NCI-H524 treated with DMSO at 0.1 percent for 48 hours (cell line): ENCODE measurements around the gene KCTD20.
"Not testable (repeated sequence)": the region's sequence is repeated elsewhere in the genome, so short reads cannot be mapped to it uniquely, and the experiment has no call there.

Source experiments
- DNase-seq: peaks from one replicate; lab custom pipeline; 2025; lab: John Stamatoyannopoulos, UW

The KCTD20 gene

DNA sequence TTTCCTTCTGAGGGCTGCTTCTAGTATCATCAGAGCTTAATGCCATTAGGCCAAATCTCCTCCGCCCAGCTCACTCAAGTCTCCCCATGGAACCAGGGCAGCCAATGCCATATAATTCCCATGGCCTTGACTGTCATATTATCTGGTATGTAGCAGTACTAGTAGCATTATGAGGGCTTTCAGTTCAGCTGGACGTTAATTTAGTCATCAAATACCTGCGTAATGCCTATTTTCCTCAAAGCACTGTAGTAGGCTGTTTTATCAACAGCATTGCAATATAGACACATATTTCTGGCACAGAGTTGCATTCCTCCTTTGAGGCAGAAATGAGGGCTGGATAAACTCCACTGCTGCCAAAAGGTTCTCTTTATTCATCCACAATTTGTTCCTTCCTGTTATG lies 1.7 kb downstream of the KCTD20 start:
- no peak for DNase-seq

DNA sequence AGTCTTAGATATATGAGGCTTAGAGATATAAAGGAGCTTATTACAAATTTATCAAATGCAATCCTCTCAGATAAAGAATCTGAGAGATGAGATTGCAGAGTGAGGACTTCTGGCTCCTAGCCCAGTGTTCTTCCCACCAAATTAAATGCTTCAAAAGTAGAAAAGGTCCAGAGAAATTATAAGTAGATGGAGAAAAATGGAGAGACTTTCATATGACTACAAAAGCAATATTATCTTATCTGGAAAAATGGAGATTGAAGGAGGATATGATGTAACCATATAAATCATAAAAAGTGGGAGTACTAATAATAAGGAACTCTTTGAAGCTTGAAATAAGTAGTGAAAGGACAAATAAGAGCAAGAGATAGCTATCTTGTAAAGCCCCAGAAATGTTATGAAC lies 2.8 kb downstream of the KCTD20 start:
- DNase-seq = no peak

DNA sequence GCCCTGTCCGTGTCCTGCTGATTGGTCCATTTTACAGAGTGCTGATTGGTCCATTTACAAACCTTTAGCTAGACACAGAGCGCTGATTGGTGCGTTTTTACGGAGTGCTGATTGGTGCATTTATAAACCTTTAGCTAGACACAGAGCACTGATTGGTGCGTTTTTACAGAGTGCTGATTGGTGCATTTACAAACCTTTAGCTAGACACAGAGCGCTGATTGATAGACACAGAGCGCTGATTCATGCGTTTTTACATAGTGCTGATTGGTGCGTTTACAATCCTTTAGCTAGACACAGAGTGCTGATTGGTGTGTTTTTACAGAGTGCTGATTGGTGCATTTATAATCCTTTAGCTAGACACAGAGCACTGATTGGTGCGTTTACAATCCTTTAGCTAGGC lies 6.4 kb downstream of the KCTD20 start:
- DNase-seq = not testable (repeated sequence)

DNA sequence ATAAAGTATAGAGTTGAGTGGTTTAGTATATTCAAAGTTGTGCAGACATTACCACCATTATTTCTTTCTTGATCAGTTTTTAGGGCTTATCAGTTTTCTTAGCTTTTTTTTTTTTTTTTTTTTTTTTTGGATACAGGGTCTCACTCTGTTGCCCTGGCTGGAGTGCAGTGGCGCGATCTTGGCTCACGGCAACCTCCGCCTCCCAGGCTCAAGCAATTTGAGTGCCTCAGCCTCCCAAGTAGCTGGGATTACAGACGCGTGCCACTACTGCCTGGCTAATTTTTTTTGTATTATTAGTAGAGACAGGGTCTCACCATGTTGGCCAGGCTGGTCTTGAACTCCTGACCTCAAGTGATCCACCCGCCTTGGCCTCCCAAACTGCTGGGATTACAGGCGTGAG lies 10.1 kb downstream of the KCTD20 start:
- DNase-seq = not testable (repeated sequence)

DNA sequence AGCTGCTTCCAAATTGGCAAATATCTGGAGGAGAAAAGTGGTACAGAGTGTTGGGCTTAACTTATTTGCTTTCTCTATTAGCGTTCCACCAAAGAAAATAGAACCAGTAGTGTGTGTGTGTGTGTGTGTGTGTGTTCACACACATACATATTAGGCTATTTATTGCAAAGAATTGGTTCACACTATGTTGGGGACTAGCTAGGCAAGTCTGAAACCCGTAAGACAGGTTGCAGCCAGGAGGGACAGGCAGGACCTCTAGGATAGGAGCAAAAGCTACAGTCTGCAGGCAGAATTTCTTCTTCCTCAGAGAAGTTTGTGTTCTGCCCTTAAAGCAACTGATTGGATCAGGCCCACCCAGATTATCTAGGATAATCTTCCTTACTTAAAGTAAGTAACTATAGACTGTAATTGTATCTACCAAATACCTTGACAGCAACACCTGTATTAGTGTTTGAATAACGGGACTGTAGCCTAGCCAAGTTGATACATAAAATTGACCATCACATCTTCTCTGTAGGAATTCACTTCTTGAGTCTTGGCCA lies 12.8 kb downstream of the KCTD20 start:
- no peak for DNase-seq

DNA sequence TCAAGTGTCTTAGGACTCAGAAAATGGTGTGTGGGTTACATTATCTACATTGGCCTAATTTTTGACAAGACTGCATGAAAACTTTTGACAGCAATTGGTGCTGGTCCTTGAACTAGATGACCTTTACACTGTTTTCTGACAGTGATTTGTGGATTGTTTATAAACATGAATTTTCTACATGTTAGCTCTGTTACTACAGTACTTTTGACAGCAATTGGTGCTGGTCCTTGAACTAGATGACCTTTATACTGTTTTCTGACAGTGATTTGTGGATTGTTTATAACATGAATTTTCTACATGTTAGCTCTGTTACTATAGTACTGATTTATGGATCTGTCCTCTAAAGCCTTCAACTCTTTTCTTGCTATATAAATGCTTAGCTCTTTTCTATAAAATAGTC lies 16.7 kb downstream of the KCTD20 start:
- no peak for DNase-seq

DNA sequence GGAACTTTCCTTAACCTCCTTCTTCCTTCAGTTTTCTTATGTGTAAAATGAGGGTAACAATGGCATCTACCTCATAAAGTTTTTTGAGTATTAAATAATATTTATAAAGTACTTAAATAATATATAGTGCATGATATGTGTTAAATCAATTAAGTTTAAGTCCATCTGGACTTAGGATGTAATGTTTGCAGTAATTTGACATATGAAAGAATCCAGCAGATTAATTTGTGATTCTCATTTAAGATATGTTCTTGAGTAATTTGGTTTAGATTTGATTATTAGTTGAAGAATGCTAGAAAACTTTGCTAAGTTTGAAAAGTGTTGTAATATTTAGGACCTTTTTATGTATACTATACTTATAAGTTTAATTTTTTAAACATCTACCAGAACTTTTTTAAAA lies 18.1 kb downstream of the KCTD20 start:
- no peak for DNase-seq

DNA sequence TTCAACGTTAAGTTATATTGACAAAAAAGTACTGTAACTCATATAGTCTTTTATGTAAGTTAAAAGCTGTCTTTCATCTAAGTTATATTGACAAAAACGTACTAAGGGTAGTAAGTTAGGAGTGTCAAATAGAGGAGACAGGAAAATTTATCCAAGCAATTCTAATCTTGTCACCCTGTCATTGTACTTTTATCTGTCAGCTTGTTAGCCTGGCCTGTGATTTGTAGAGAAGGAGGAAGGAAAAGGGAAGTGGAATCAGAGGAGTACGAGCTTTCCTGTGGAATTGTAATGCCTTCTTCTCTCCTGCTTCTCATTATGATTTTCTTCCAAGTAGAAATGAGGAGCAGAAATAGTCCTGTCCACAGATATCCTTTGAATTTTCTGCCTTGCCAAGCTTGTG lies 18.8 kb downstream of the KCTD20 start:
- DNase-seq = no peak

DNA sequence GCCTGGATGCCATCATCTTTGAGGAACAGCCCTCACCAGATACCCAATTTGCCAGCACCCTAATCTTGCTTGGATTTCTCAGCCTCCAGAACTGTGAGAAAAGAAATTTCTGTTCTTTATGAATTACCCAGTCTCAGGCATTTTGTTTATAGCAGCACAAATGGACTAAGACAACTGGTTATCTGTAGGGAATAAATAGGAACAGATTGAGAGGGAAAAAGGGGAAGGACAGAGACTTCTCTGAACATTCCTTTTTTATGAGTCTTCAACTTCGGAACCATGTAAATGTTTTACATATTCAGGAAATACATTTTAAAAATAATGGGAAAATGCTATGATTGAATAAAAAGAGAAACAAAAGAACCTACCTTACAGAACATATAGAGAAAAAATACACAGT lies 20.9 kb downstream of the KCTD20 start:
- no peak for DNase-seq

DNA sequence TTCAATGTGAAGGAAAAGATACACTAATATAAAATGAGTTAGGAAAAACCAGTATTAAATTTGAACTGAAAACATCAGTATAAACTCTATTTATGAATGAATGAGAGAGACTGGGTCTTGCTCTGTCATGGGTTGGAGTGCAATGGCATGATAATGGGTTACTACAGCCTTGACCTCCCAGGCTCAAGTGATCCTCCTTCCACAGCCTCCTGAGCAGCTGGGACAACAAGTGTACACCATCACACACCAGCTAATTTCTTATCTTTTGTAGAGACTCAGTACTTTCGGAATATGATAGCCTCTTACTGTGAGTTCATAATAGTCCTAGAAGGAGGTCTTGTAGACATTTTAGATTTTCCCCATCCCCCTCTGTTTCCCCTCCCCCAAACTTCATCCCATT lies 21.4 kb downstream of the KCTD20 start:
- DNase-seq = no peak

DNA sequence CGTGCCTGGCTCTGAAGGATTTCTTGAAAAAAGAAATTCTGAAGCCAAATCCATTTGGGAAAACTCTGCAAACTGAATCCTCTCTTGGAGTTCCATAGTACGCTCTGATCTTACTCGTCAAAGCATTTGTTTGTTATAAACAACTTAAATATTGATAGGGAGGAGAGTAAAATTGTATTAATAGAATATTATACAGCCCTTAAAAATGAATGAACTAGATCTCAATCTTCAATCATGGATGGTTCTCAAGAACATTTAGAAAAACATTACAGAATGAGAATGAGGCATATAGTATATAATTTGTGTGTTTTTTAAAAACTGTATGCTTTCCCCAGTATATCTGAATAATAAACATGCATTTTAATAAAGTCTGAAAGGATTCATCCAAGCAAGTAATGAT lies 24.8 kb downstream of the KCTD20 start:
- DNase-seq = no peak

DNA sequence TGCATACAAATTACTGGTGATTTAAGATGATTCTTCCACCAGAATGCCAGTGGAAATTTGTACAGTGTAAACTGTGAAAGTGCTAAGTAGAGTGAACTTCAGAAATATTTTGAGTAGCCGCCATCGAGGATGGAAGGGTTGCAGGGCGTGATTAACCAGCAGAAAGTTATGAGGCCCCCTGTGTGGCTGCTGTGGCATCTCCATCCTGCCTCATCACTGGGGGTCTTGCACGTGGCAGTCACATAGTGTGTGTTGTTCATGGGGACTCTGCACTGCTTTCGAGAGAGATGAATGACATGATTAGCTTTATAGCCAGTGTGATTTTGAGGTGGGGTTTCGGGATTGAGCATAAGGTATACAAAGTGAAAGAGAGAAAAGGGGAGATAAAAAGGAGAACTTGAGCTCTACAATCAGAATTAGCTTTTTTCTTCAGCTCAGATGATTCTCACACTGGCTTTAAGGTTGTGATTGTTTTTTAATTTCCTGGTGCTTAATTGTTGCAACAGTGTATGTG lies 26.4 kb downstream of the KCTD20 start:
- DNase-seq = no peak

DNA sequence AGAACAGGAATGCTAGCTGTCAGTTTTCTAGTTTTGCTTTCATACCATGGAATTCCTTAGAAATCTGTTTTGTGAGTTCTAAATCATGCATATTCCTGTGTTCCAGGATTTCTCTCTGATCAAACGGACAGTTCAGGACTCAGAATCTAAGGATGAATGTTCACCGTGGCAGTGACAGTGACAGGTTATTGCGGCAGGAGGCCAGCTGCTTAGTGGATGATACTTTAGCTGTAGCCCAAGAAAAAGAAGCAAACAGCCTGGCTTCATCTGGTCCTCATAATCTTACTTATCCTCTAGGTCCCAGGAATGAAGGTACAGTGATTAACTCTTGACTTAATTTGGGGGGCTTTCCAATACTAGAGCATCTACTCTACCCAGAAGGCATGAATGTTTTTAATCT lies 27.1 kb downstream of the KCTD20 start:
- DNase-seq = no peak

DNA sequence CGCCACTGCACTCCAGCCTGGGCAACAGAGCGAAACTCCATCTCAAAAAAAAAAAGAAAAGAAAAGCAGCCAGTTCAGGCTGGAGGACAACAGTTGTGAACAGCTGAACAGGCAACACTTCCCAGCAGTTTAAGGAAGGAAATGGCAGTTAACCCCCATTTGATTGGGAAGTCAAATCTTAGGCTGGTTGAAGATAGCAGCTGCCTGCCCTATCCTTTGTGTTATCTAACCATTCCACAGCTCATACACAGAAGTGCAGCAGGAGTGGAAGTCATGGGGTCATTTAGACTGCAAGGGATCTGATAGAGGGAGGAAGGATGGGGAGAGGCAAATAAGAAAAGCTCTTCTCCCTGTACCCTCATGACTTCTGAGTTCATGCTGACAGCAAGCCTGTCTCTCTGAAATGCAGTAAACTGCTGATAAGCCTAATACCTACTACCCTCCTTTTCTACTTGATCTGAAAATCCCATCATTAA lies 35.3 kb downstream of the KCTD20 start:
- no peak for DNase-seq

DNA sequence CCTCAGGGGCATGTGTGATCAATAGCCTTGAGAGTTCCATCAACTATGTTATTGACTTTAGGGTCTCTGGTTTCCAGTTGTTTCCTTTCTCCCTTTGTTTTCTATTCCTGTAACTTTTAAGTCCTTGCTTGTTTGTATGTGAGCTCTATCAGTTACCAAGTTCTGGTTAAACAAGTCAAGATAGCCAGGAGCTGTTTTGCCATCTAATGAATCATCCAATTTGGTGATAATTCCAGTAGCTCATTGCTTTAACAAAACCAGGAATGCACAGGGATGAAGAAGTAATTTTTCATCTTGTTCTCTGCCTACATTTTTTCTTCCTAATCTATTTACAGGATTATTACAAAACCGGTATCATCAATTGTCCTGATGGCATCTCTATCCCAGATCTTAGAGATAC lies 36.5 kb downstream of the KCTD20 start:
- no peak for DNase-seq

DNA sequence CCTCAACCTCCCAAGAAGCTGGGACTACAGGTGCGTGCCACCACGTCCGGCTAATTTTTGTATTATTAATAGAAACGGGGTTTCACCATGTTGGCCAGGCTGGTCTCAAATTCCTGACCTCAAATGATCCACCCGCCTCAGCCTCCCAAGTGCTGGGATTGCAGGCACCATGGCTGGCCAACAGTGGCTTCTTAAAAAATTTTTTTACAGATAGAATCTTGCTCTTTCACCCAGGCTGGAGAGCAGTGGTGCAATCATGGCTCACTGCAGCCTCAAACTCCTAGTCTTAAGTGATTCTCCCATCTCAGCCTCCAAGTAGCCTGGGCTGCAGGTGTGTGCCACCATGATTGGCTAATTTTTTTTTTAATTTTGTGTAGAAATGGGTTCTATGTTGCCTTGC lies 40.5 kb downstream of the KCTD20 start:
- DNase-seq = not testable (repeated sequence)

DNA sequence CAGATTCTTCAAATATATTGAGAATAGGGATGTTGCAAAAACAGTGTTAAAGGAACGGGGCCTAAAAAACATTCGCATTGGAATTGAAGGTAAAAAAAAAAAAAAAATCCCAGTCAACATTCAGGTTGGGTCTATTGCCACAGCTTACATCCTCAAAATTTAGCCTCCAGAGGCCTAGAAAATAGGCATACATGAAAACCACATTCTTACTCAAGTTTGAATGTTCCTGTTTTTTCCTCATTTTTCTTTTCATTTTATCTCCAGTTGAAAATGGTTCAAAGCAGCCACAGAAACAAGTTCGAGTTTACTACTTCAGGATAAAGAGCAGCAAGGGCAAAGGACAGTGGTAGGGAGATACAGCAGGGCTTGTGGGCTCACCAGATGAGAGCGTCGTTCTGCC lies 41.9 kb downstream of the KCTD20 start:
- no peak for DNase-seq

DNA sequence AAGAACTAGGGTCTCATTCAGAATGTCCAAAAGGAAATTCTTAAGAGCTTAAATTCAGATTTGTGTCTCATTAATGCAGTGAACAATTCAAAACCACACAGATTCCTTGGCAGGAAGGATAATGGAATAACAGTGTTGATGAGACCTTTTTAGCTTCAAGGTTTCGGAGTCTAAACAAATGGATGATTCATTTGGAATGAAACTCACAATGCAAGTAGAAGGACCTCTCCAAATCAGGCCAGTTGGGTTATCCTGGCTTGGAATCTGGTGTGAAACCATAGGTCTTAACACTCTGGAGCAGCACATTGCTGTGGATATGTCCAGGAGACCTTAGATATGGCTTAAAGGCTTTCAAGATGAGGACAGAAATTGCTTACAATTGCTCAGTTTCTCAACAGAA lies 44.9 kb downstream of the KCTD20 start:
- no peak for DNase-seq

DNA sequence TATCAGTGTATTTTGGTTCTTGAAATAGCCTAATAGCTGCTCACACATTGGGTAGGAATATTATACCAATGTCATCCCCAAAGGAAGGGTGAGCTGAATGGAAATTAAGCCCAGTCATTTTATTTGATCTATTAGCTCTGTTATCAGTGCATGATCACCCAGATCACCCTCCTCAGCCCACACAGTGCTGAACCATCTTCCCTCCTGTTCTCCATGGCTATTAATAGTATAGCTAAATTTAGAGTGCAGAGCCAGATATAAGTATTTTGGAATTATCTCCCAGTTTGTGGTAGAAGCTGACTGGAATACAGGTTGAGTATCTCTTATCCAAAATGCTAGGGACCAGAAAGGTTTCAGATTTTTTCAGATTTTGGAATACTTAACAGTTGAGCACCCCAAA lies 45.4 kb downstream of the KCTD20 start:
- DNase-seq = no peak

DNA sequence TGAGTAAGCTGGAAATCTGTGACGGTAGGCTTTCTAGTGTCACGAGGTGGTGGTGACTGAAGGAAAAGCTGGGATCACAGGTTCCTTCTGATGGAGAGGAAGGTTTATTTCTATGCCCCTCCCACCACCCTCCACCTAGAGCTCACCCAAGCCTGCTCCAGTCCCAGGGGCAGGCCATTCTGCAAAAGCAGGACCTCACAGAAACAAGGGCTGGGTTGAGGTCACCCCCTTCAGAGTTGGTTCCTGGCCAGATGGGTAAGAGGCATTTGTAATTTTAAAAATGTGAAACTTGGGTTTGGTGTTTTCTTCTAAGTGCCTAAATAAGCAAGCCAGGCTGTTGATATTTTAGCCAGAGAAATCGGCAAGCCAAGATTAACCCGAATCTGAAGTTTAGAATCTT lies 46.6 kb downstream of the KCTD20 start:
- DNase-seq = no peak

DNA sequence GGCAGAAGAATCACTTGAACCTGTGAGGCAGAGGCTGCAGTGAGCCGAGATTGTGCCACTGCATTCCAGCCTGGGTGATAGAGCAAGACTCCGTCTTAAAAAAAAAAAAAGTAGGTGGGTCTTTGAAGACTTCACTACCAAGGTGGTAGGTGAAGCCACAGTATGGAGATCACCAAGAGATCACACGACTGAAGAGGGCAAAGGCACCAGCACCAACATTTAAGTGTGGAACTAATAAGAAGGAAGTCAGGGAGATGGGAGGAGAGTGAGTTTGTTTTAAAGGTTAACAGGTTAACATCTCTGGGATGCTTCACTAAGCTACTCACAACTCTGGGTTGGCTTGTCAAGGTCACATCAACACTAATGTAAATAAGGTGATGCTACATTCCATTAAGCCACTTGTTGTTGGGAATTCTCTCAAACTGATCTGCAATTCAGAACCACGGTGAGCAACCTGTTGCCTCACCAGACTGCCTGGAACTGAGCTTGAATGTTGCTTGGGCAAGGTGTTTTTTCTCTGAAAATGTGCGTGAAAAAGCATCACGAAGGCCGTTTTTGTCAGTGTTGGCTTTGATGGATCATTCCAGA lies 48.7 kb downstream of the KCTD20 start:
- no peak for DNase-seq

DNA sequence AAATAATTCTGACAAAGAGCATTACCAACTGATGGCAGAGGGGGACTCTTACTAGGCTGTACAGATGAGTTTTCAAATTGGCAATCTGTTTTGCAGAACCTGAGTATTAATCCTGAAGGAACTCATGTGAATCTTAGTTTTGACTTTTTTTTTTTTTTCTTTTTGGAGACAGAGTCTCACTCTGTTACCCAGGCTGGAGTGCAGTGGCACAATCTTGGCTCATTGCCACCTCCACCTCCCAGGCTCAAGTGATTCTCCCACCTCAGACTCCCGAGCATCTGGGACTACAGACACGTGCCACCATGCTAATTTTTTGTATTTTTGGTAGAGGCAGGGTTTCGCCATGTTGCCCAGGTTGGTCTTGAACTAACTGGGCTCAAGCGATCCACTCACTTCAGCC lies 49.3 kb downstream of the KCTD20 start:
- DNase-seq = no peak

DNA sequence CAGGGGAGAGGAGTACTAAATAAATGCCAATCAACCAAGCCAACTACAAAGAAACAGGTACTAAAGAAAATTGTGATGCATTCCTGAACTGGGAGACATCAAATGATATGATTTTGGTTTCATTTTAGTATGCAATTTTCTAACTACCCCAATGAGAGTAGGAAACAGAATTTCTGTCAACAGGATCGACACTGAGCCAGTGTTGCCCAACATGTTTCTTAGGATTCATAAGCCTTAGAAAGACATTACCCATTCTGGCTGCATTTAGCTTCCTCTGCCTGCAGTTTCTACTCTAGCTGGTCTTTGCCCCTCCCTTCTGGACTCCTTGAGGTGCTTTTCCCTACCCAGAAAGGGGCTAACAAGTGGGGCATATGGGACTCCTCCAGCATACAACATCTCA lies 49.8 kb downstream of the KCTD20 start:
- no peak for DNase-seq

DNA sequence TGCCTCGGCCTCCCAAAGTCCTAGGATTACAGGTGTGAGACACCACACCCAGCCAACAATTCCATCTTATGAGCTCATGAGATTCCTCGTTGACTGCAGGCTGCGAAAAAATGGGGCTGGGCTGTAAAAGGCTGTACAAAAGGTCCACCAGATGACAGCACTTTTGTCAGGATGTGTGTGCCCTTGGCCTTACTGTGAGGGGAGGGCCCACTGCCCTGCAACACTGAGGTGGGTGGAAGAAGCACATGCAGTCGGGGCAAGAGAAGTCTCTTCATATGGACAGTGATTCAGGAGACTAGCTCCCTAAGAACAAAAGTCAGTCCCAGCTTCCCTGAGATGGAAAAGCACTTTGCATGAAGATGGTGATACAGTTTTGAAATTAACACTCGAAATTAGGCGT lies 50.5 kb downstream of the KCTD20 start:
- DNase-seq = no peak
